B cell (primary cell): ENCODE results near the gene PBX1.
"Not testable (repeated sequence)": the region's sequence is repeated elsewhere in the genome, so short reads cannot be mapped to it uniquely, and the experiment has no call there.

Experiments used
- EZH2 ChIP-seq: IDR thresholded peaks from 2 replicates; pipeline ENCODE4 v1.6.1; 2012; ENCODE audit warnings: borderline replicate concordance, low read depth, mild to moderate bottlenecking, moderate library complexity, low read length; ENCODE audit not compliant: insufficient read depth, poor library complexity, severe bottlenecking
- TF ChIP-seq, protein P1 (sequence below): fragments of 200-600 bp; IDR thresholded peaks from one replicate; pipeline ENCODE4 v1.8.0; 2022; ENCODE audit warnings: antibody characterized with exemption, mild to moderate bottlenecking

DNA sequence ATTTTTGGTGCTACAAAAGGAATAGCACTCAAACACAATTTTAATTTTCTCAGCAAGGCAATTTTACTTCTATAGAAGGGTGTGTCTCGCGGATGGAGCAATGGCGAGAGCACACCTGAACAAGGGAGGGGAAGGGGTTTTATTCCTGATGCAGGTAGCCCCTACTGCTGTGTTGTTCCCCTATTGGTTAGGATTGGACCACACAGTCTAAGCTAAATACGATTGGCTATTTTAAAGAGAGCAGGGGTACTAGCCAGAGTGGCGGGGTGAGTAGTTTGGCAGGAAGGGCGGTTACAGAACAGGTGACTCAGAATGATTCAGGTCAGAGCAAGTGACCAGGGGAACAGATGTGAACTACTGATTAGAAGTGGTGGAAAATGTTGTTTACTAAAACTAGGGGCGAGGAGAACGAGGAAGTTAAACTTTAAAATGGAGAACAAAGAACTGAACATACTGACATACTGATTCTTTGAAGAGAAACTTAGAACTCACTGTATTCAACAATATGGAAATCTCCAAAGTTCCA, 6.5 kb upstream of the PBX1 start:
- TF ChIP-seq, protein P1, sequence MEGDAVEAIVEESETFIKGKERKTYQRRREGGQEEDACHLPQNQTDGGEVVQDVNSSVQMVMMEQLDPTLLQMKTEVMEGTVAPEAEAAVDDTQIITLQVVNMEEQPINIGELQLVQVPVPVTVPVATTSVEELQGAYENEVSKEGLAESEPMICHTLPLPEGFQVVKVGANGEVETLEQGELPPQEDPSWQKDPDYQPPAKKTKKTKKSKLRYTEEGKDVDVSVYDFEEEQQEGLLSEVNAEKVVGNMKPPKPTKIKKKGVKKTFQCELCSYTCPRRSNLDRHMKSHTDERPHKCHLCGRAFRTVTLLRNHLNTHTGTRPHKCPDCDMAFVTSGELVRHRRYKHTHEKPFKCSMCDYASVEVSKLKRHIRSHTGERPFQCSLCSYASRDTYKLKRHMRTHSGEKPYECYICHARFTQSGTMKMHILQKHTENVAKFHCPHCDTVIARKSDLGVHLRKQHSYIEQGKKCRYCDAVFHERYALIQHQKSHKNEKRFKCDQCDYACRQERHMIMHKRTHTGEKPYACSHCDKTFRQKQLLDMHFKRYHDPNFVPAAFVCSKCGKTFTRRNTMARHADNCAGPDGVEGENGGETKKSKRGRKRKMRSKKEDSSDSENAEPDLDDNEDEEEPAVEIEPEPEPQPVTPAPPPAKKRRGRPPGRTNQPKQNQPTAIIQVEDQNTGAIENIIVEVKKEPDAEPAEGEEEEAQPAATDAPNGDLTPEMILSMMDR, result not testable (repeated sequence)
- TF ChIP-seq EZH2, result not testable (repeated sequence)
